HG03565 (cell line): ENCODE data around the gene ASPG.

Experiments used
- ATAC-seq: cut with Tn5 transposase; IDR thresholded peaks from one replicate; pipeline ENCODE4 v1.9.1; 2021; ENCODE audit warnings: mild to moderate bottlenecking, moderate library complexity; ENCODE audit not compliant: unreplicated experiment

Gene ASPG

GRCh38 chr14:104105071-104105821 lies 19.7 kb downstream of the ASPG start:
- ATAC-seq, result no peak

DNA sequence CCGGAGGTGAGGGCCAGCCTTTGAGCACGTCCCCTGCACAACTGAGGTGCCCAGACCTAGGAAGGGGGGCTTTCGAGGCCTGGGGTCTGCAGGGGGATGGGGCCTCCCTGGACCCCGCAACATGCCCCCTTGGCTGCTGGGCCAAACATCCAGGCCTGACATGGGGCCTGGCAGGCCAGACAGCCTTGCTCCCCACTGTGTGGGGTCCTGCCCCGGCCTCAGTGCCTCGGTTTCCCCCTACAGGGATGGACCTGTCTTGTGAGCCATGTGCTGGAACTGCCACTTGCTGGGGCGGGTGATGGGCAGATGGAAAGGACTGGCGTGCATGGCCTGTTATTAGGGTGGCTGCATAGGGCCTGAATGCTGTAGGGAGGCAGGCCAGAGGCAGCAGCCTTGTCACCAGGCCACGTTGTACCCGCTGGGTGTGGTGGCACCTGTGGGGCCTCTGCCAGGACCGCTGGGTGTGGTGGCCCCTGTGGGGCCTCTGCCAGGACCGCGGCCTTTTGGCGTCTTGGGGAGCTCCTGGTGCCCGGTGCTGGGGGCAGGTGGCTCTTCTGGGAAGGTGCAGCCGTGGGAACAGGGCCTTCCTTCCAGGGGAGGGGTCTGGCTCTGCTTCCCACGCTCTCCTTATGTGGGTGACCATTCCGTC lies 20.4 kb downstream of the ASPG start:
- ATAC-seq, result no peak

GRCh38 chr14:104106471-104106991 lies 21.0 kb downstream of the ASPG start:
- no peak for ATAC-seq

DNA sequence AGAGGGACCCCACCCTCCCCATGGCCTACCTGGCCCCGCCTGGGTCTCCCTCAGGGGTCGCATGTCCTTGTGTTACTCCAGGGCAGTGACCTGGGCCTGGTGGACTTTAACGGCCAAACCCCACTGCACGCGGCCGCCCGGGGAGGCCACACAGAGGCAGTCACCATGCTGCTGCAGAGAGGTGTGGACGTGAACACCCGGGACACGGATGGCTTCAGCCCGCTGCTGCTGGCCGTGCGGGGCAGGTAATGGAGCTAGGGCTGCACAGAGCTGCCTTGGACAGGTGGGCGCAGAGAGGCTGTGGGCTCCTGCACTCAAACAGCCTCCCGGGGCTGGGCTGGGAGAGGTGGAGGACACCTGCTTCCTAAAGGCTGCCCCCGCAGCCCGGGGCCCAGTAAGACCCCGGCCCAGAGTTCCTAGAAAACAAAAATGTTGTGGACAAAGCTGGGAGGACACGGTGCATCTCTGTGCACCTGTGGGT lies 21.6 kb downstream of the ASPG start:
- ATAC-seq, result no peak

GRCh38 chr14:104107611-104108569 lies 22.4 kb downstream of the ASPG start:
- no peak for ATAC-seq

GRCh38 chr14:104108570-104109541 lies 23.4 kb downstream of the ASPG start:
- no peak for ATAC-seq

- ATAC-seq, result no peak
These were observed 24.3 kb downstream of the ASPG start for GRCh38 chr14:104109731-104110361.

- ATAC-seq, result no peak
These were observed 25.1 kb downstream of the ASPG start for GRCh38 chr14:104110491-104111209.

- no peak for ATAC-seq
These were observed 26.0 kb downstream of the ASPG start for GRCh38 chr14:104111301-104112112.

DNA sequence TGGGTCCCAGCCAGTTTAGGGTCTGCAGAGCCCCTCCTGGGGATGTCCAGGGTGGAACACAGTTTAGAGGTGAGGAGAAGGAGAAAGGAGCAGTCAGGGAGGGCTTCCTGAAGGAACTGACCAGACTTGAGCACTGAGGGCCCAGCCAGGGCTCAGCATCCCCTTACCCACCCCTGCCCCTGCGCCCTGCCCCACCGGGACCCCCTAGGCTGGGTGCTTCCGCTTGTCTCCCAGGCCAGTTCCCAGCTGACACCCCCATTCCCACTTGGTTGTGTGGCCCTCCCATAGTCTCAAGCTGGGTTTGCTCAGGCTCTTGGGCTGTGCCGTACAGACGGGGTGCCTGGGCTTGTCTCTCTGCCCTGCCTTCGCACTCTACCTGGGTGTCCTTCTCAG lies 26.6 kb downstream of the ASPG start:
- no peak for ATAC-seq

DNA sequence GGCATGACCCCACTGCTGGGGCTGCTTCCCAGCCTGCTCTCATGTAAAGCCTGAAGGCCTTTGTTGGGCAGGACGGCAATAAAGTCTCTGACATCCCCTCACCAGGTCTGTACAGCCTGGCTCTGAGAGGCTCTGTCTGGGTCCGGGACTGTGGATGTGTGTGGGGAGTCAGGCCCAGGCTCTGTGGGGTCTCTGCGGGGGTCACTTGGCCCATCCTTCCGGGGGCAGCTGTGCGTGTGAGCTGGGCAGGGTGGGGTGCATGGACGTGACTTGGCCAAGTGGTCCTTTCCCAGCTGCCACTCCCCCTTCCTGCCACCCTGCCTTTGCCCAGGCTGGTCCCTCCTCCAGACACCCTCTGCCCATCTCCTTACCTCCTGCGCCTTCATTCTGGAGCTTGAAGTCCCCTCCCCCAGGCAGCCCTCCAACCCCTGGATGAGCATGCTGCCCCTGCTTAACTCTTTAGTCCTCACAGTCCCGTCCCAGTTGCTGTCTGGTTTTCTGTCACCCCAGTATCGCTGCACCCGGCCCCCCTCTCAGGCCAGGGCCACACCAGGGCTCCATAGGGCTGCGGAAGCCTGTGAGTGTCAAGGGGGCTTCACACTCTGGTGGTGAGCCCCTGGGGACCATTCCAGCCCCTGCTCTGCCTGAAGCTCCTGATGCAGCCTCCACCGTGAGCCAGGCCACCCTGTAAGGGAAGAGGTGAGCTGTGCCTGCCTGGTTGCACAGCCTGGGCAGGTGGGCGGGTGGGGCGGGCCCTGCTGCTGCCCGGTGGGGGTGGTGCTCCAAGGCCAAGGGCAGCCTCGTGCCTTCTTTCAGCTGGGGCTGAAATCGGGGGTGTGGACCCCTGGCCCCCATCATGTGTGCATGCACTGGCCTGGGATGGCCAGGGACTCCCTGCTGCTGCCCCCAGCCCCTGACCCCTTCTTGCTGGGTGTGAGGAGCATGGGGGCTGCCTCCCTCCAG lies 27.4 kb downstream of the ASPG start:
- ATAC-seq, result no peak

GRCh38 chr14:104113631-104114420 lies 28.3 kb downstream of the ASPG start:
- no peak for ATAC-seq

DNA sequence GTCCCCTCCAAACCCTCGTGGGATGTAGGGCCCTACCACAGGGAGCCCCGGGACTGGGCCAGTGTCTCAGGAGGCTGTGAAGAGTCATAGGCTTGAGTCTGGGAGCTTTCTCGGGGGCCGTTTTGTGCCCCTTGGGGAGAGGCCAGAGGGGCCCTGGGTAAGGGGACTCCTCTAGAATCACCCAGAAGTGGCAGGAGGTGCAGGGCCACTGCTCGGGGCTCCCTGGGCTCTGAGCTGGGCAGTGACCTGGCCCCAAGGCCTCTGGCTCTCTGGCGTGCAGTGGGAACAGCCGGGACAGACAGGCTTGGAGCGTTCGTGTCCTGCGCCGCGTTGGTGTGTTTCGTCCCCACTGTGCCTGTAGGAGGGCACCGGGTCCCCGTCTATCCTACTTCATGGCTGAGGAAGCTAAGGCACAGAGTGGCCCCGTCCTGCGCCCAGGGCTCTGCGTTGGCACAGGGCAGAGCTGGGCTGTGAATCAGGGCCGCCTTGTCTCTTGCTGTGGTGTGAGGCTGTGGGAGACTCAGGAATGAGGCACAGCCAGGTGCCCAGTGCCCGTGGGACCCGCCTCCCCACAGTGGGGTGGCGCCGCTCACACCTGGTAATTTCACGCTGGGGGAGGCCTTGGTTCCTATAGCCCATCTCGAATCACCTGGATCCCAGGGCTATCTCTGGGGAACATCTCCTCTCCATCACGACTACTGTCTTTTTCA lies 29.1 kb downstream of the ASPG start:
- ATAC-seq, result no peak

DNA sequence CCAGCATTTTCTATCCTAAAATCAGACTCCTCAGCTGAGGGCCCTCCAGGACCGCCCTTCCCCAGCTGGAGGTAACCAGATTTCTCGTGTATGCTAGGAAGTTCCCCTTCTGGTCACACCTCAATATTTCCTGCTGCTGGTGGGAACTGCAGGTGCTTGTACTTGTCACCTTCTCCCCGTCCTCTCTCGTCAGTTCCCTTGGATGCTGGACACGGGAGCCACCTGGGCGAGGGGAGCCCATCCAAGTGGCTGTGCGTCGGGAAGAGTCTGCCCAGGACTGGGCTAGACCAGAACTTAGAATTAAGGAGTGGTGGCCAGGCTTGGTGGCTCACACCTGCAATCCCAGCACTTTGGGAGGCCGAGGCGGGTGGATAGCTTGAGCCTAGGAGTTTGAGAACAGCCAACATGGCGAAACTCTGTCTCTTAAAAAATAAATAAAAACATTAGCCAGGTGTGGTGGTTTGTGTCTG lies 29.7 kb downstream of the ASPG start:
- no peak for ATAC-seq

GRCh38 chr14:104115691-104116287 lies 30.3 kb downstream of the ASPG start:
- no peak for ATAC-seq
